ENCODE results near the gene COL27A1. TPM values are rescaled to one million over a fixed set of nuclear protein-coding genes. Genes with fewer than 3 reads are reported as not detected.

The COL27A1 gene
- total and polyA plus RNA-seq, 9 of the 15 experiments (the other 6 are each of a cell fraction or from before 2014, with no cell fraction given), result 0.07 TPM; not detected in 8

GRCh38 chr9:114137831-114138230, 17.5 kb upstream of the COL27A1 start (continued):
- no peak for TF ChIP-seq BACH1 (tag; IDR thresholded peaks at IDR 0.05)
- no peak for TF ChIP-seq UBTF (IDR thresholded peaks at IDR 0.05; ENCODE audit: borderline replicate concordance in 1 of 2, low read depth in 2 of 2, low read length in 2 of 2)
- no peak for TF ChIP-seq CBFA2T3 (IDR thresholded peaks at IDR 0.05)
- TF ChIP-seq MTF1 (CRISPR knock-in tag; IDR thresholded peaks at IDR 0.05; ENCODE audit: borderline replicate concordance), result no peak
- TF ChIP-seq HINFP (tag; conservative IDR thresholded peaks at IDR 0.05; ENCODE audit: low read depth), result no peak

GRCh38 chr9:114138552-114138971, 16.8 kb upstream of the COL27A1 start:
- 0% methylated on average over 8 of the region's 8 CpGs for WGBS (ENCODE audit: insufficient coverage, low coverage, missing lambda C conversion rate)
- H3K4me3 ChIP-seq, result no peak overlapping the region
- intact Hi-C loops (cut with micrococcal nuclease) (no loop called here), in situ Hi-C loops (cut with MboI) (no loop called here)
- BruUV-seq (replicated peaks), result no TSS peak
- H2AFZ ChIP-seq (ENCODE audit: low read depth, low read length), result no peak overlapping the region
- ChIA-PET CTCF (ENCODE audit: low intra/inter-chr PET ratio) (no interaction called here), POLR2A (no interaction called here)
- no peaks in the 10 kb centered on the region for H3K9me1 ChIP-seq (ENCODE audit: control insufficient read depth, insufficient read depth, low read length)
- H3K4me1 ChIP-seq (replicated peaks in 1 of 2; ENCODE audit: control insufficient read depth in 2 of 2, insufficient read depth in 2 of 2, low read length in 2 of 2), result no peaks in the 10 kb centered on the region
- H3K27ac ChIP-seq (ENCODE audit: extremely low read depth, low read depth, low read length), result no peak overlapping the region
- H3K79me2 ChIP-seq (ENCODE audit: control insufficient read depth, insufficient read depth, low read length), result no peaks in the 10 kb centered on the region
- ATAC-seq (no peak), DNase-seq (ENCODE audit: extremely low read depth in 1 of 4, low spot score in 3 of 4) (peak in 1 of 4 experiments; percentile 18), FAIRE-seq (no peak)
- no peaks in the 10 kb centered on the region for H3K36me3 ChIP-seq (ENCODE audit: control insufficient read depth, insufficient read depth, low read length)
- 0 out of 2 replicates have a peak, but pooled peaks cover 3% of the 10 kb centered on the region for H4K20me1 ChIP-seq (replicated peaks; ENCODE audit: control insufficient read depth, insufficient read depth, low read length)
- H3K4me2 ChIP-seq (ENCODE audit: insufficient read depth, low read length), result no peak overlapping the region
- H3K9me3 ChIP-seq (replicated peaks; ENCODE audit: control insufficient read depth, insufficient read depth, low read depth, low read length), result no peaks in the 10 kb centered on the region
- peaks cover 5 to 29% of the 10 kb centered on the region in 2 experiments; a peak in 4 of 5 replicates for H3K27me3 ChIP-seq (ENCODE audit: control insufficient read depth in 2 of 2, insufficient read depth in 2 of 2, low read length in 2 of 2)
- no peak overlapping the region for H3K9ac ChIP-seq (ENCODE audit: insufficient read depth in 1 of 2, low read depth in 2 of 2, low read length in 2 of 2)
- TF ChIP-seq ESRRA (IDR thresholded peaks at IDR 0.05; ENCODE audit: borderline replicate concordance, low read depth) (no peak), MAFK (IDR thresholded peaks at IDR 0.05; ENCODE audit: low read length) (no peak), RBM22 (IDR thresholded peaks at IDR 0.05; ENCODE audit: low read depth, low read length, poor library complexity, severe bottlenecking) (no peak), NBN (IDR thresholded peaks at IDR 0.05; ENCODE audit: low read depth) (no peak), ZNF609 (CRISPR knock-in tag; IDR thresholded peaks at IDR 0.05; ENCODE audit: borderline replicate concordance) (no peak), CCNT2 (IDR thresholded peaks at IDR 0.05; ENCODE audit: borderline replicate concordance, extremely low read depth, insufficient read length, low read depth, low read length) (no peak)

All from K562 (cell line).